ENCODE results near the gene CDC26.
"Not testable (repeated sequence)": the region's sequence is repeated elsewhere in the genome, so short reads cannot be mapped to it uniquely, and the experiment has no call there.

CDC26 gene

DNA sequence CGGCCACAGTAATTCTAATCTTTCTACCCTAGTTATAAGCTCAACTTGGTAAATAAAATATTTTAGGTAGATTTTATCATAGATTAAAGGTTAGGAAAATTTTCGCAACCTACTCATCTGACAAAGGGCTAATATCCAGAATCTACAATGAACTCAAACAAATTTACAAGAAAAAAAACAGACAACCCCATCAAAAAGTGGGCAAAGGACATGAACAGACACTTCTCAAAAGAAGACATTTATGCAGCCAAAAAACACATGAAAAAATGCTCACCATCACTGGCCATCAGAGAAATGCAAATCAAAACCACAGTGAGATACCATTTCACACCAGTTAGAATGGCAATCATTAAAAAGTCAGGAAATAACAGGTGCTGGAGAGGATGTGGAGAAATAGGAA is 25.7 kb downstream of the CDC26 start:
- not testable (repeated sequence) for H2AK5ac ChIP-seq (ENCODE audit: low read length, severe bottlenecking); H3K4me3 ChIP-seq (ENCODE audit: insufficient read depth in 1 of 2, low read depth in 1 of 2, low read length in 2 of 2); H4K91ac ChIP-seq (ENCODE audit: low read length); H4K8ac ChIP-seq (ENCODE audit: low read length); H2BK5ac ChIP-seq (ENCODE audit: low read depth, low read length, poor library complexity, severe bottlenecking); H3K9me3 ChIP-seq (ENCODE audit: control insufficient read depth, low read length); H3K36me3 ChIP-seq (ENCODE audit: control insufficient read depth in 1 of 2, insufficient read depth in 2 of 2, low read depth in 1 of 2, low read length in 2 of 2); H3K14ac ChIP-seq (ENCODE audit: low read length in 2 of 2); H3K9ac ChIP-seq (ENCODE audit: low read length); H2BK120ac ChIP-seq (ENCODE audit: low read depth, low read length); H3K23ac ChIP-seq (ENCODE audit: low read length in 2 of 2); H3K4me2 ChIP-seq (ENCODE audit: low read length, poor library complexity, severe bottlenecking); H2BK12ac ChIP-seq (ENCODE audit: low read length in 2 of 2); H3K18ac ChIP-seq (ENCODE audit: low read depth in 1 of 2, low read length in 2 of 2); H2BK15ac ChIP-seq (ENCODE audit: low read depth, poor library complexity, severe bottlenecking); DNase-seq; H2AFZ ChIP-seq (ENCODE audit: low read depth, low read length); H3K4ac ChIP-seq (ENCODE audit: low read depth in 1 of 2, low read length in 2 of 2); H3K4me1 ChIP-seq (ENCODE audit: control insufficient read depth, insufficient read depth, low read depth, low read length); H3K27me3 ChIP-seq (ENCODE audit: control insufficient read depth in 1 of 2, insufficient read depth in 1 of 2, low read length in 2 of 2); H3K27ac ChIP-seq (ENCODE audit: low read length, poor library complexity, severe bottlenecking)
- no CpG with 5 or more reads among the region's 2 CpGs for WGBS
- H3K79me1 ChIP-seq (replicated peaks; ENCODE audit: low read length, poor library complexity, severe bottlenecking) = peaks cover 14% of the 10 kb centered on the region

DNA sequence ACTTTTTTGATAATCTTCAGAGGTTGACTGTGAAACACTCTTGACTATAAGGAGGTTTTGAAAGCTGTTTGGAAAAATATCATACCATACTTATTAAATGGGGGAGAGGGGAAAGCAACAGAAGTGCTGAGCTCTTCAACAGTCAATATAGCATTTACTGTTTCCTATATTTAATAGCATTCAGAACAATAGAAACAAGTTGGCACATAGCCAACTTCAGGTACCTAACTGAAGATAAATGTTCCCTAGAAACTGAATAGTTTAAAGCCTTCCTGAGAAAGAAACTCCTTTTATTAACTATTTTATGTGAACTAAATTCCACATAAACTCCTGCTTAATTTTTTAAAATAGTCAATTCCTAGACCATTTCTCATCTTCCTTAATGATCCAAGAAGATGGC is 27.7 kb downstream of the CDC26 start:
- H2BK15ac ChIP-seq (ENCODE audit: low read depth, poor library complexity, severe bottlenecking) = no peak overlapping the region
- no peak overlapping the region for H3K4me2 ChIP-seq (ENCODE audit: low read length, poor library complexity, severe bottlenecking)
- H4K8ac ChIP-seq (ENCODE audit: low read length) = no peak overlapping the region
- no peak overlapping the region for H2AFZ ChIP-seq (ENCODE audit: low read depth, low read length)
- H2AK5ac ChIP-seq (ENCODE audit: low read length, severe bottlenecking) = no peak overlapping the region
- H3K27me3 ChIP-seq (ENCODE audit: control insufficient read depth in 1 of 2, insufficient read depth in 1 of 2, low read length in 2 of 2) = no peaks in the 10 kb centered on the region
- no peak overlapping the region for H3K27ac ChIP-seq (ENCODE audit: low read length, poor library complexity, severe bottlenecking)
- H3K9ac ChIP-seq (ENCODE audit: low read length) = no peak overlapping the region
- no peak overlapping the region for H4K91ac ChIP-seq (ENCODE audit: low read length)
- peaks cover 4% of the 10 kb centered on the region for H3K9me3 ChIP-seq (ENCODE audit: control insufficient read depth, low read length)
- H2BK120ac ChIP-seq (ENCODE audit: low read depth, low read length) = no peak overlapping the region
- H2BK5ac ChIP-seq (ENCODE audit: low read depth, low read length, poor library complexity, severe bottlenecking) = no peak overlapping the region
- H2BK12ac ChIP-seq (ENCODE audit: low read length in 2 of 2) = no peak overlapping the region
- peaks cover 0 to 4% of the 10 kb centered on the region in 2 experiments for H3K36me3 ChIP-seq (ENCODE audit: control insufficient read depth in 1 of 2, insufficient read depth in 2 of 2, low read depth in 1 of 2, low read length in 2 of 2)
- no peak for DNase-seq
- H3K4me1 ChIP-seq (ENCODE audit: control insufficient read depth, insufficient read depth, low read depth, low read length) = peaks cover 1% of the 10 kb centered on the region
- H3K18ac ChIP-seq (ENCODE audit: low read depth in 1 of 2, low read length in 2 of 2) = no peak overlapping the region
- no peak overlapping the region for H3K14ac ChIP-seq (ENCODE audit: low read length in 2 of 2)
- H3K79me1 ChIP-seq (replicated peaks; ENCODE audit: low read length, poor library complexity, severe bottlenecking) = peaks cover 14% of the 10 kb centered on the region
- H3K23ac ChIP-seq (ENCODE audit: low read length in 2 of 2) = no peak overlapping the region
- H3K4ac ChIP-seq (ENCODE audit: low read depth in 1 of 2, low read length in 2 of 2) = no peak overlapping the region
- no peak overlapping the region for H3K4me3 ChIP-seq (ENCODE audit: insufficient read depth in 1 of 2, low read depth in 1 of 2, low read length in 2 of 2)

DNA sequence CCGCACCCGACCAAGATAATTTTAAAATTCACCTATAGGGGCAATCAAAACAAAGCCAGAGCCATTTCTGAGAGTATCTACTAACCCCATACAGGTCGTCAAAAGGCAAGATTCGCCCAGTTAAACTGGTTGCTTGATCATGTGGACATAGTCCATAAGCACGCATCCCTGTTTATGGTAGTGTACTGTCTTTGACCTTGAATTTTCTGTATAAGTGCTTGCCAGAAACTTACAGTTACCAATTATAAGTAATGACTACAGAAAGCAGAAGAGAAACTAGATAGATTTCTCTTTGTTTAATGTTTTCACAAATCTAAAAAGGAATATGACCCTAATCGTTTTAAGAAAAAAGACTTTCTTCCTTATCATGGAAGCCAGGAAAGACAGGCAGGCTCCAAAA is 28.4 kb downstream of the CDC26 start:
- H3K4ac ChIP-seq (ENCODE audit: low read depth in 1 of 2, low read length in 2 of 2) = no peak overlapping the region
- H3K9ac ChIP-seq (ENCODE audit: low read length) = no peak overlapping the region
- H3K79me1 ChIP-seq (replicated peaks; ENCODE audit: low read length, poor library complexity, severe bottlenecking) = peaks cover 17% of the 10 kb centered on the region
- H2BK120ac ChIP-seq (ENCODE audit: low read depth, low read length) = no peak overlapping the region
- no peak overlapping the region for H3K4me3 ChIP-seq (ENCODE audit: insufficient read depth in 1 of 2, low read depth in 1 of 2, low read length in 2 of 2)
- no peak overlapping the region for H2AFZ ChIP-seq (ENCODE audit: low read depth, low read length)
- H3K27me3 ChIP-seq (ENCODE audit: control insufficient read depth in 1 of 2, insufficient read depth in 1 of 2, low read length in 2 of 2) = no peaks in the 10 kb centered on the region
- no peak for DNase-seq
- peaks cover 1% of the 10 kb centered on the region for H3K4me1 ChIP-seq (ENCODE audit: control insufficient read depth, insufficient read depth, low read depth, low read length)
- H2BK12ac ChIP-seq (ENCODE audit: low read length in 2 of 2) = no peak overlapping the region
- peaks cover 4% of the 10 kb centered on the region for H3K9me3 ChIP-seq (ENCODE audit: control insufficient read depth, low read length)
- H2AK5ac ChIP-seq (ENCODE audit: low read length, severe bottlenecking) = no peak overlapping the region
- H2BK5ac ChIP-seq (ENCODE audit: low read depth, low read length, poor library complexity, severe bottlenecking) = no peak overlapping the region
- 100% methylated on average over 3 of the region's 6 CpGs for WGBS
- no peak overlapping the region for H3K18ac ChIP-seq (ENCODE audit: low read depth in 1 of 2, low read length in 2 of 2)
- no peak overlapping the region for H3K4me2 ChIP-seq (ENCODE audit: low read length, poor library complexity, severe bottlenecking)
- no peak overlapping the region for H3K27ac ChIP-seq (ENCODE audit: low read length, poor library complexity, severe bottlenecking)
- H4K8ac ChIP-seq (ENCODE audit: low read length) = no peak overlapping the region
- H3K23ac ChIP-seq (ENCODE audit: low read length in 2 of 2) = no peak overlapping the region
- H4K91ac ChIP-seq (ENCODE audit: low read length) = no peak overlapping the region
- peaks cover 0 to 8% of the 10 kb centered on the region in 2 experiments for H3K36me3 ChIP-seq (ENCODE audit: control insufficient read depth in 1 of 2, insufficient read depth in 2 of 2, low read depth in 1 of 2, low read length in 2 of 2)
- no peak overlapping the region for H2BK15ac ChIP-seq (ENCODE audit: low read depth, poor library complexity, severe bottlenecking)
- H3K14ac ChIP-seq (ENCODE audit: low read length in 2 of 2) = no peak overlapping the region

DNA sequence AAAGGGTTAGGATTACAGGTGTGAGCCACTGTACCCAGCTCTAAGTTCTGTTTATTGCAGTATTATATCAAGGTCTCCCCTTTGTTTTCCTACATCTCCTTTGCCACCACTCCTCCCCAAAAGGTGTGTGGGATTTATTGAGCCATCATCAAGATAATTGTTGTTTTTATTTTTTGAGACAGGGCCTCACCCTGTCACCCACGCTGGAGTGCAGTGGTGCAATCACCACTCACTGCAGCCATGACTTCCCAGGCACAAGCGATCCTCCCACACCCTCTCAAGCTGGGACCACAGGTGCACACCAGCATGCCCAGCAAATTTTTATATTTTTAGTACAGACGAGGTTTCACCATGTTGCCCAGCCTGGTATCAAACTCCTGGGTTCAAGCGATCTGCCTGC is 29.5 kb downstream of the CDC26 start:
- Histone ChIP-seq H3K14ac (ENCODE audit: low read length in 2 of 2) (no peak overlapping the region), H3K36me3 (ENCODE audit: control insufficient read depth in 1 of 2, insufficient read depth in 2 of 2, low read depth in 1 of 2, low read length in 2 of 2) (peaks cover 0 to 7% of the 10 kb centered on the region in 2 experiments), H2BK120ac (ENCODE audit: low read depth, low read length) (no peak overlapping the region), H3K4me2 (ENCODE audit: low read length, poor library complexity, severe bottlenecking) (no peak overlapping the region), H3K4me1 (ENCODE audit: control insufficient read depth, insufficient read depth, low read depth, low read length) (peaks cover 1% of the 10 kb centered on the region), H2AFZ (ENCODE audit: low read depth, low read length) (no peak overlapping the region), H2BK12ac (ENCODE audit: low read length in 2 of 2) (no peak overlapping the region), H3K27me3 (ENCODE audit: control insufficient read depth in 1 of 2, insufficient read depth in 1 of 2, low read length in 2 of 2) (no peaks in the 10 kb centered on the region), H3K4me3 (ENCODE audit: insufficient read depth in 1 of 2, low read depth in 1 of 2, low read length in 2 of 2) (no peak overlapping the region), H3K79me1 (replicated peaks; ENCODE audit: low read length, poor library complexity, severe bottlenecking) (peaks cover 20% of the 10 kb centered on the region), H2AK5ac (ENCODE audit: low read length, severe bottlenecking) (no peak overlapping the region), H4K8ac (ENCODE audit: low read length) (no peak overlapping the region), H3K9ac (ENCODE audit: low read length) (no peak overlapping the region), H3K18ac (ENCODE audit: low read depth in 1 of 2, low read length in 2 of 2) (no peak overlapping the region), H3K4ac (ENCODE audit: low read depth in 1 of 2, low read length in 2 of 2) (no peak overlapping the region), H4K91ac (ENCODE audit: low read length) (no peak overlapping the region), H3K9me3 (ENCODE audit: control insufficient read depth, low read length) (peaks cover 3% of the 10 kb centered on the region), H2BK15ac (ENCODE audit: low read depth, poor library complexity, severe bottlenecking) (no peak overlapping the region), H2BK5ac (ENCODE audit: low read depth, low read length, poor library complexity, severe bottlenecking) (no peak overlapping the region), H3K23ac (ENCODE audit: low read length in 2 of 2) (no peak overlapping the region), H3K27ac (ENCODE audit: low read length, poor library complexity, severe bottlenecking) (no peak overlapping the region)
- DNase-seq = no peak
- 97% methylated on average over 4 of the region's 4 CpGs for whole genome bisulfite sequencing
